GM12892 (cell line): ENCODE results near the gene ZBTB39.
"Not testable (repeated sequence)": the region's sequence is repeated elsewhere in the genome, so short reads cannot be mapped to it uniquely, and the experiment has no call there.

Experiments used
- DNase-seq: peaks from one replicate; pipeline ENCODE4 v3.0.0; 2011; ENCODE audit not compliant: insufficient read length
- FAIRE-seq: peaks from 2 replicates; lab custom pipeline; 2011; peaks lifted over from hg19 to GRCh38; lab: Jason Lieb, UNC
- POLR2A ChIP-seq: IDR thresholded peaks from 2 replicates; pipeline ENCODE4 v1.6.1; 2011; ENCODE audit warnings: low read depth, low read length, control low read depth
- POLR2AphosphoS5 ChIP-seq: IDR thresholded peaks from 2 replicates; pipeline ENCODE4 v1.6.1; 2011; ENCODE audit warnings: low read depth, low read length, control low read depth
- TAF1 ChIP-seq: IDR thresholded peaks from 2 replicates; pipeline ENCODE4 v1.6.1; 2011; ENCODE audit warnings: low read depth, mild to moderate bottlenecking, control low read depth, low read length, borderline replicate concordance

The ZBTB39 gene

GRCh38 chr12:57025196-57025595 is 18.9 kb upstream of the ZBTB39 start:
- no peak for TF ChIP-seq POLR2AphosphoS5
- no peak for TF ChIP-seq POLR2A
- no peak for TF ChIP-seq TAF1
- FAIRE-seq: no peak
- no peak for DNase-seq

- not testable (repeated sequence) for DNase-seq, FAIRE-seq
Observed at GRCh38 chr12:57022324-57022723, 16.0 kb upstream of the ZBTB39 start.

- FAIRE-seq (no peak), DNase-seq (no peak)
- TF ChIP-seq TAF1 (no peak), POLR2A (no peak), POLR2AphosphoS5 (no peak)
Observed at GRCh38 chr12:57019983-57020719, 13.8 kb upstream of the ZBTB39 start.

- FAIRE-seq: no peak
Observed at GRCh38 chr12:57018906-57019305, 12.6 kb upstream of the ZBTB39 start.

GRCh38 chr12:57018353-57018752 is 12.0 kb upstream of the ZBTB39 start:
- not testable (repeated sequence) for FAIRE-seq, DNase-seq

More at GRCh38 chr12:57018906-57019305, 12.6 kb upstream of the ZBTB39 start:
- DNase-seq: no peak
- TF ChIP-seq POLR2A (no peak), TAF1 (no peak), POLR2AphosphoS5 (no peak)

- DNase-seq: no peak
- no peak for TF ChIP-seq POLR2A
- TF ChIP-seq POLR2AphosphoS5: no peak
- TF ChIP-seq TAF1: no peak
Observed at GRCh38 chr12:57016348-57016747, 10.0 kb upstream of the ZBTB39 start, which contains the start of gene TAC3. Gene TAC3 (minus strand): TSS chr12:57016529. CDS start chr12:57015797, 732 bp downstream.

GRCh38 chr12:57012600-57013465 is 6.5 kb upstream of the ZBTB39 start:
- TF ChIP-seq TAF1: no peak
- no peak for TF ChIP-seq POLR2A
- no peak for TF ChIP-seq POLR2AphosphoS5
- no peak for DNase-seq
- FAIRE-seq: peak; percentile 76

More at GRCh38 chr12:57016348-57016747, 10.0 kb upstream of the ZBTB39 start, which contains the start of gene TAC3:
- no peak for FAIRE-seq

GRCh38 chr12:57011438-57012424 is 5.4 kb upstream of the ZBTB39 start:
- no peak for TF ChIP-seq POLR2A
- TF ChIP-seq POLR2AphosphoS5: no peak
- no peak for TF ChIP-seq TAF1
- FAIRE-seq (peak; percentile 21), DNase-seq (no peak)

- TF ChIP-seq TAF1: no peak
- no peak for TF ChIP-seq POLR2AphosphoS5
- TF ChIP-seq POLR2A: no peak
- DNase-seq (no peak), FAIRE-seq (no peak)
Observed at GRCh38 chr12:57010627-57011247, 4.4 kb upstream of the ZBTB39 start.

- FAIRE-seq (no peak), DNase-seq (no peak)
- TF ChIP-seq POLR2A (no peak), TAF1 (no peak)
Observed at GRCh38 chr12:57009949-57010626, 3.7 kb upstream of the ZBTB39 start.

- TF ChIP-seq POLR2AphosphoS5: no peak
- no peak for TF ChIP-seq POLR2A
- TF ChIP-seq TAF1: no peak
- DNase-seq (no peak), FAIRE-seq (peak; percentile 77)
Observed at GRCh38 chr12:57008178-57008577, 1.8 kb upstream of the ZBTB39 start.
